ENCODE data around the gene AKAP14.
A peak's percentile ranks its signal among the peaks of the same experiment; 100 is the strongest.

The AKAP14 gene

GRCh38 chrX:119880552-119881437 lies 14.9 kb upstream of the AKAP14 start:
- Histone ChIP-seq H3K18ac (ENCODE audit: low read length) (no peak overlapping the region), H3K23ac (ENCODE audit: low read depth, low read length, poor library complexity) (no peak overlapping the region), H3K79me1 (ENCODE audit: low read depth, low read length) (no peaks in the 10 kb centered on the region), H3K4me1 (ENCODE audit: control insufficient read depth in 2 of 2, insufficient read depth in 1 of 2, low read depth in 1 of 2, low read length in 2 of 2) (no peaks in the 10 kb centered on the region), H3K4me2 (ENCODE audit: insufficient read depth, low read length, poor library complexity, severe bottlenecking) (no peak overlapping the region), H2BK15ac (ENCODE audit: low read length) (no peak overlapping the region), H3K9me3 (replicated peaks in 1 of 2; ENCODE audit: control insufficient read depth in 2 of 2, insufficient read depth in 1 of 2, low read depth in 1 of 2, low read length in 2 of 2) (no peaks in the 10 kb centered on the region), H3K4me3 (ENCODE audit: low read length in 2 of 2) (peak overlapping the region in 1 of 2 donors; percentile 28), H4K91ac (ENCODE audit: low read depth, low read length, poor library complexity) (no peak overlapping the region), H2AK5ac (ENCODE audit: low read depth, low read length) (no peak overlapping the region), H2AFZ (ENCODE audit: low read length) (peak overlapping the region; percentile 66), H3K14ac (ENCODE audit: low read length) (no peak overlapping the region), H3K9ac (ENCODE audit: low read depth, low read length, poor library complexity) (no peak overlapping the region), H4K8ac (ENCODE audit: low read depth, low read length) (no peak overlapping the region), H3K4ac (ENCODE audit: low read length) (no peak overlapping the region), H2BK12ac (ENCODE audit: low read length) (no peak overlapping the region), H2BK120ac (ENCODE audit: low read depth, low read length) (no peak overlapping the region), H2BK5ac (ENCODE audit: low read length) (no peak overlapping the region), H3K27me3 (ENCODE audit: control insufficient read depth in 3 of 3, insufficient read depth in 3 of 3, low read depth in 1 of 3, low read length in 3 of 3) (no peaks in the 10 kb centered on the region), H3K27ac (replicated peaks; ENCODE audit: low read length) (no peak overlapping the region), H3K36me3 (replicated peaks in 1 of 2; ENCODE audit: control insufficient read depth in 2 of 2, insufficient read depth in 2 of 2, low read length in 2 of 2) (peaks cover 0 to 14% of the 10 kb centered on the region in 2 donors)
- no peak for DNase-seq (ENCODE audit: low spot score)
- no CpG with 5 or more reads among the region's 11 CpGs for WGBS, 2 donors (ENCODE audit: extremely low coverage in 2 of 2, insufficient read length in 2 of 2, insufficient replicate concordance in 1 of 2)

DNA sequence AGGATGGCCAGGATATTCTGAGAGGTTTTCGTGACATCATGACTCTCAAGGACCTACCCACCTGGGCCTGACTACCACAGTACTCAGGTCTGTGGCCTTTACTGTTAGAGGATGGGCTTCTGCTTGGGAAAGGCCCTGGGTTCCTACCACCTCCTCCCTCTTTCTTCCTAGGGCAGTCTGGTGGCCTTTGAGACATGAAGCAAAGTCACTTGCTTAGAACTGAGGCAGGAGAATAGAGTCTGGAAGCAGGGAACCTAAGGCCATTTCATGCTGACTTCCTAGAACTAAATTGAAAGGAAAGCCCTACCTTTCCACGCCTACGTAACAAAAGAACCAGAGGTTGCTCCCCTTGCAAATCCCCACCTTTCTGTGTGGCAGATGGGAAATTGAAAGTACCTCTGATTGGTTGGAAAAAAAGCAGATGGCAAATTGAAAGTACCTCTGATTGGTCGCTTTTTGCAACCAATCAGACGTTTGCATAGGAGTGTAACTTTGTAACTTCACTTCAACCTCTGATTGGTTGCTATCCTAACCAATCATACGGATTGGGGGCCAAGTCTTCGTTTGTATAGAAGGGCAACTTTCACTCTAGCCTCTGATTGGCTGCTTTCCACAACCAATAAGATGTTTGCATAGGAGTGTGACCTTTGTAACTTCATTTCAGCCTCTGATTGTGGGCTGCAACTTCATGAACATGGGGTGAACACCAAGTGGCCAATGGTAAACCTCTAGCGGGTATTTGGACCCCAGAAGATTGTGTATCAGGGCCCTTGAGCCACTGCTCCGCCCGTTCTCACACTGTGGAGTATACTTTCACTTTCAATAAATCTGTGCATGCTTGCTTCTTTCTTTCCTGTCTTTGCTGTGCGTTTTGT lies 9.9 kb upstream of the AKAP14 start:
- no peak overlapping the region for H3K14ac ChIP-seq (ENCODE audit: low read length)
- WGBS, 2 donors (ENCODE audit: extremely low coverage in 2 of 2, insufficient read length in 2 of 2, insufficient replicate concordance in 1 of 2) = no CpG with 5 or more reads among the region's 11 CpGs
- no peak overlapping the region for H2AK5ac ChIP-seq (ENCODE audit: low read depth, low read length)
- H4K8ac ChIP-seq (ENCODE audit: low read depth, low read length) = no peak overlapping the region
- H3K18ac ChIP-seq (ENCODE audit: low read length) = no peak overlapping the region
- no peaks in the 10 kb centered on the region for H3K9me3 ChIP-seq (replicated peaks in 1 of 2; ENCODE audit: control insufficient read depth in 2 of 2, insufficient read depth in 1 of 2, low read depth in 1 of 2, low read length in 2 of 2)
- no peak overlapping the region for H4K91ac ChIP-seq (ENCODE audit: low read depth, low read length, poor library complexity)
- no peak overlapping the region for H3K23ac ChIP-seq (ENCODE audit: low read depth, low read length, poor library complexity)
- H3K4ac ChIP-seq (ENCODE audit: low read length) = no peak overlapping the region
- H2AFZ ChIP-seq (ENCODE audit: low read length) = peak overlapping the region; percentile 52
- H3K4me2 ChIP-seq (ENCODE audit: insufficient read depth, low read length, poor library complexity, severe bottlenecking) = no peak overlapping the region
- H3K79me1 ChIP-seq (ENCODE audit: low read depth, low read length) = no peaks in the 10 kb centered on the region
- no peak overlapping the region for H2BK12ac ChIP-seq (ENCODE audit: low read length)
- no peak overlapping the region for H3K4me3 ChIP-seq (ENCODE audit: low read length in 2 of 2)
- H3K27me3 ChIP-seq (ENCODE audit: control insufficient read depth in 3 of 3, insufficient read depth in 3 of 3, low read depth in 1 of 3, low read length in 3 of 3) = no peaks in the 10 kb centered on the region
- H3K9ac ChIP-seq (ENCODE audit: low read depth, low read length, poor library complexity) = no peak overlapping the region
- no peaks in the 10 kb centered on the region for H3K36me3 ChIP-seq (replicated peaks in 1 of 2; ENCODE audit: control insufficient read depth in 2 of 2, insufficient read depth in 2 of 2, low read length in 2 of 2)
- H3K27ac ChIP-seq (replicated peaks; ENCODE audit: low read length) = no peak overlapping the region
- H2BK5ac ChIP-seq (ENCODE audit: low read length) = no peak overlapping the region
- H3K4me1 ChIP-seq (ENCODE audit: control insufficient read depth in 2 of 2, insufficient read depth in 1 of 2, low read depth in 1 of 2, low read length in 2 of 2) = no peaks in the 10 kb centered on the region
- no peak overlapping the region for H2BK15ac ChIP-seq (ENCODE audit: low read length)
- no peak overlapping the region for H2BK120ac ChIP-seq (ENCODE audit: low read depth, low read length)
- DNase-seq (ENCODE audit: low spot score) = no peak

DNA sequence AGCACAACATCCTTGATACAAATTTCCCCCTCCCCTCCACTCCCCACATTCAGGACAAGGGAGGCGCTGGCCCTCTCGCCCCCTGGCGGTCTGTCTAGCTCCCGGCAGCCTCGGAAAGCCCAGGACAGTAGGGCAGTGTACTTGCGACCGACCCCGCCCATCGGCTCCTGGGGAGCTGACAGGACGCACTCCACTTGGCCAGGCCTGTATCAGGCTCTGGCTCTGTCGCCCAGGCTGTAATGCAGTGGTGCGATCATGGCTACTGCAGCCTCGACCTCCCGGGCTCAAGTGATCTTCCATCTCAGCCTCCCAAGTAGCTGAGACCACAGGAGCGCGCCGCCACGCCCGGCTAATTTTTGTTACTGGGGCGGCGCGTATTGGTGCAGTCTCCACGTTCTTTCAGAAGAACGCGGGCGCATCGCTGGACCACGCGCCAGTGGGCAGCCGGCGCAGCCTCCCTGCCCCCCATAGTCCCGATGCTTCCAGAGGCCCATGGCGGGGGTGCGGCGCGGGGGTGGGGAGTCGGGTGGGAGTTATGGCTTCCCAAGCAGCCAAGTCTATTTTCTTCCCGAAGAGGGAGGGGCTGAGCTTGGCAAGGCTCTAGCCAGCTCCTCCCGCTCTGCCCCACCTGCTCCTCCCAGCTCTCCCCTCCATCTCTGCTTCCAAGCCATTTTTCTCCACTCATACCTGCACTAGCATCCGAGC lies 7.8 kb upstream of the AKAP14 start:
- Histone ChIP-seq H2BK5ac (ENCODE audit: low read length) (no peak overlapping the region), H2AFZ (ENCODE audit: low read length) (peak overlapping the region; percentile 77), H4K91ac (ENCODE audit: low read depth, low read length, poor library complexity) (no peak overlapping the region), H3K4me2 (ENCODE audit: insufficient read depth, low read length, poor library complexity, severe bottlenecking) (peak overlapping the region; percentile 33), H3K18ac (ENCODE audit: low read length) (no peak overlapping the region), H3K27me3 (ENCODE audit: control insufficient read depth in 3 of 3, insufficient read depth in 3 of 3, low read depth in 1 of 3, low read length in 3 of 3) (no peaks in the 10 kb centered on the region), H3K27ac (replicated peaks; ENCODE audit: low read length) (no peak overlapping the region), H3K4me3 (ENCODE audit: low read length in 2 of 2) (peak overlapping the region; percentile 25 to 69), H2BK120ac (ENCODE audit: low read depth, low read length) (no peak overlapping the region), H3K14ac (ENCODE audit: low read length) (no peak overlapping the region), H3K79me1 (ENCODE audit: low read depth, low read length) (no peaks in the 10 kb centered on the region), H3K9ac (ENCODE audit: low read depth, low read length, poor library complexity) (no peak overlapping the region), H3K23ac (ENCODE audit: low read depth, low read length, poor library complexity) (no peak overlapping the region), H2BK15ac (ENCODE audit: low read length) (no peak overlapping the region), H3K36me3 (replicated peaks in 1 of 2; ENCODE audit: control insufficient read depth in 2 of 2, insufficient read depth in 2 of 2, low read length in 2 of 2) (no peaks in the 10 kb centered on the region), H2AK5ac (ENCODE audit: low read depth, low read length) (no peak overlapping the region), H3K4ac (ENCODE audit: low read length) (no peak overlapping the region), H3K9me3 (replicated peaks in 1 of 2; ENCODE audit: control insufficient read depth in 2 of 2, insufficient read depth in 1 of 2, low read depth in 1 of 2, low read length in 2 of 2) (no peaks in the 10 kb centered on the region), H4K8ac (ENCODE audit: low read depth, low read length) (no peak overlapping the region), H2BK12ac (ENCODE audit: low read length) (no peak overlapping the region), H3K4me1 (ENCODE audit: control insufficient read depth in 2 of 2, insufficient read depth in 1 of 2, low read depth in 1 of 2, low read length in 2 of 2) (no peaks in the 10 kb centered on the region)
- DNase-seq (ENCODE audit: low spot score) = no peak
- WGBS, 2 donors (ENCODE audit: extremely low coverage in 2 of 2, insufficient read length in 2 of 2, insufficient replicate concordance in 1 of 2) = no CpG with 5 or more reads among the region's 40 CpGs

Data from neuronal stem cell (in vitro differentiated cells).